GM19467 (cell line): ENCODE data around the gene SENP1.

Source experiments
- ATAC-seq: cut with Tn5 transposase; IDR thresholded peaks from one replicate; pipeline ENCODE4 v1.9.1; 2021; ENCODE audit warnings: mild to moderate bottlenecking, moderate library complexity; ENCODE audit not compliant: unreplicated experiment

SENP1 gene

DNA sequence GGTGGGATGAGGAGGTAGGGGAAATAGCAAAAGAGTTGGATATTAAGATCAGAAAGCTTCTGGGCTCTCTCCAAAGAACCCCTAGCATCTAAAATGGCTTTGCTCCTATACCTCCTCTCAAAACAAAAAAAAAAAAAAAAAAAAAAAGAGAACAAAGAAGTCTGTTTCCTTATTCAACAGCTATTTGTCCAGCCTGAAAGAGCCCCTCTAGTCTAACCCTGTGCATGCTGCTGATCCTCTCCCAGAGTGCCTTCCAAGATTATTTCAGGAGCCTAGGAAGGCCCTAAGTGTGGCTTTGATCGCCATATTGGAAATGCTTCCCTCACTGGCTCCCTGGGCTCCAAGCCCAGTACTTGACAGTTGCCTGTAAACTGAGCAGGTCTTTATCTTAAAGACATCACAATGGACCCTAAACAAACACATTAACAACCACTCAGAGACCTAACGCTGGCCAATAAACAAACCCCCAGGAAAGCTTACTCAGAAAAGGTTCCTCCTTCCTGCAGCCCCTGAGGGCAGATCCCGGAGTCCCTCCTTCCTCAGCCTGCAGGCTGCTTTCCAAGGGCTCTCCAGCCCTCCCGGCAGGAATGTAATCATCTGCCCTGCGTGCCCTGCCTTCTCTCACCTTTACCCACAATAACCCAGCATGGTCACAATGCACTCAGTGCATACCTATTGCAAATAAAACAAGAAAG, 84.2 kb downstream of the SENP1 start:
- no peak for ATAC-seq

DNA sequence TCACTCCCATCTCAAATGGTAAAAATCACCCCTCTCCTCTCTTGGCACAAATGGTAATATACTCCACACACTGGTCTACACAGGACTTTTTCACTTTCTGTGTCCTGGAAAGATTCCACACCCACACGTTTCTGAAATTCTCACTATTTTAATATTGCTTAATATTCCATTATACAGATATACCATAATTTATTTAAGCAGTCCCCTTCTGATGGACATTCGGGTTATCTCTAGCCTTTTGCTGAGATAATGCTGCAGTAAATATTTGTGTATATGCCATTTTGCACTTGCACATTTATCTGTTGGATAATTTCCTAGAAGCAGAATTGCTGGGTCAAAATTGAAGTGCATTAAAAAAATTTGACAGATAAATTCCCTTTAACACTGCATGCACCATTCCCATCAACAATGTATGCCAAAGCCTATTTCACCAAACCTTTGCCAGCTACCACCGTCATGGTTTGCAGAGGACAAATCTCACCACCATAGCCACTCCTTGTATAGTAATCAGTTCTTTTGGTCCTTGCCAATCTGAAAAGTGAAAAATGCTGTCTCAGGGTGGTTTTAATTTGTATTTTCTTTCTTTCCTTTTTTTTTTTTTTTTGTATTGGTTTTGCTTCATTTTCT, 86.1 kb downstream of the SENP1 start:
- no peak for ATAC-seq

DNA sequence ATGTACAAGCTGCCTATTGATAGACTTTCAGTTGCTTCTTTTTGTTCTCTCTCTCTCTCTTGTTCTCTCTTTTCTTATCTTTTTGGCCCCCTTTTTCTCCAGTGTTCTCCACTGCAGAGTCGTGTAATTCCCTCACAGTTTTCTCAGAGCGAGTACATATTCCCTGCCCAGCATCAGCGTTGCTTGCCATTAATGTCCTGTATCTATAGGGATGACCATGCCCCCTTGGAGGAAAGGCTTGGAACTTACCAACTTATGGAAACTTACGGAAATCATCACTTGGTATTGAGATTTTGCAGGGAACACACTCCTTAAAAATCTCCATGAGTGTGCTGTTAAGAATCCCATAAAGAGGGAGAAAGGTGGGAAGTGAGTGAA, 87.3 kb downstream of the SENP1 start:
- ATAC-seq: no peak

DNA sequence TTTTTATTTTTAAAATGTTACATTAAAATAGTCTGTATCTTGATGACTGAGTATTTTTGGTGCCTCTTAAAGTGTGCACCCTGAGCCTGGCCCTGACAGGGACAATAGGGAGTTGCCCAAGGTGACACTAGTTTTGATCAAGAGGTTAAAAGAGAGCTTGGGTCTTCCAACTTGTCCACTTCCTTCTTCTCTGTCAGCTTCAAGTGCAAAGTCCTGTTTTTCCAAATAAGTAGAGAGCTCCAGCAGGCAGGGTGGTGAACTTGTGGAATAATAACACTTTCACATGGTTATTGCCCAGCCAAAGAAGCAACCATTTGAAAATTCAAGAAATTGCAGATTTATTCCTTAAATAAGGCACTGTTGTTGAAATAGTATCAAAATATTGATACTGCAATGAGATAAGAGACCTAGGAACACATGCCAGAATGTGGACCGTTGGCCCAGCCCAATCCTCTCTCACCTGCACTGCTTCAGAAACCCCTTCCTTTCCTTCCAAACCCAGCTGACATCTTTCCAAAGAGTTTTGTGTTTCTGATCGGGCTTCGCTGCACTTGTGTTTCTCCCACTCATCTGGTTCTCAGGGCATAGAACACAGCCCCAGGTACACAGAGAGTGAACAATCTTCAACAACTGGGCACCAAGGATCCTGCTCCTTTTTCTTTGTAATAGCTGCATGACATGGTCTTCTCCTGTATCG, 87.8 kb downstream of the SENP1 start:
- no peak for ATAC-seq

GRCh38 chr12:48017496-48017895, 88.4 kb downstream of the SENP1 start:
- no peak for ATAC-seq

DNA sequence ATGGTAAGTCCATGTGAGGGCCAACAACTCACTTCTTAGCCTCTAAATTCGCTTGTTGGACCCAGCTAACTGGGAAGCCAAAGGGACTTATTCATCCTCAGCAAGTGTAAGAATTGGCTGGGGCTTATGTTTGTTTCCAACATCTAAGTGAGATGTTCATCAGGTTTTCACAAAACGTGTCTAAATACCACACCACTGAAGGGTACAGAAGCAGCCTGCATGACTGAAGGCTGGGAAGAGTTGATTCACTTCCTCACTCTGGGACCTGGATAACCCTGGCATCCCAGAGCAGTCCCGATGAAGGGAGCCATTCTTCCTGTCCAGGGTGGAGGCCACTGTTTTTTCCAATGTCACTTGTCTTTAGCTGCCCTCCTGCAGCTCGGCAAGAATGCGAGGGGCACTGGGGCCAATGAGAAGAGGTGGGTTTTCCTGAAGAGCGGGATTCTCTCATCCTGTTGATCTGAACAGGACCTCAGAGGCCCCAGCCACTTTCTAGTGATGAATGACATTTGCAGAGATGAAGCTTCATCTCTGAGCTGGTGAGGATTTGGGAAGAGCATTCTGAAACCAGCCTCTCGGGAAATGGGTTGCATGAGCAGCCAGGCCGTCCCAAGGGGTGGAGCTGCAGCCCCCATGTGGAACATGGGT, 89.4 kb downstream of the SENP1 start:
- no peak for ATAC-seq

GRCh38 chr12:48015954-48016353, 89.9 kb downstream of the SENP1 start:
- ATAC-seq: no peak

GRCh38 chr12:48015129-48015528, 90.8 kb downstream of the SENP1 start:
- no peak for ATAC-seq

- no peak for ATAC-seq
Observed at GRCh38 chr12:48013287-48013686, 92.6 kb downstream of the SENP1 start.

DNA sequence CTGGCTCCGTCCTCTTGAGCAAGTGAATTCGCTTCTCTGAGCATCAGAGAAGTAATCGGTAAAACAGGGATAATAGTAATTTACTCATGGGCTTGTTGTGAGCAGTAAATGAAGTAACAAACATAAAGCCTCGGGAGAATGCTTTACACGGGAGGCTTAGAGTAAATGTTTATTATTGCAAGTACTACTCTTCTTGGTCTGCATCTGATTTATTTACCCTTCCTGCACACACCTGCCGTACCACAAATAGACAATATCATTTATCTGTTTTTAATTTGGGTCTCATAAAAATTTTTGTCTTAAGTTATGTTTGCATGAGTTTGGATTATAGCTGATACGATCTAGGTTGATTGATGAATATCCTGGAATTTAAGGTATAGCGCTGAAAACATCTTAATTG, 93.8 kb downstream of the SENP1 start:
- no peak for ATAC-seq

DNA sequence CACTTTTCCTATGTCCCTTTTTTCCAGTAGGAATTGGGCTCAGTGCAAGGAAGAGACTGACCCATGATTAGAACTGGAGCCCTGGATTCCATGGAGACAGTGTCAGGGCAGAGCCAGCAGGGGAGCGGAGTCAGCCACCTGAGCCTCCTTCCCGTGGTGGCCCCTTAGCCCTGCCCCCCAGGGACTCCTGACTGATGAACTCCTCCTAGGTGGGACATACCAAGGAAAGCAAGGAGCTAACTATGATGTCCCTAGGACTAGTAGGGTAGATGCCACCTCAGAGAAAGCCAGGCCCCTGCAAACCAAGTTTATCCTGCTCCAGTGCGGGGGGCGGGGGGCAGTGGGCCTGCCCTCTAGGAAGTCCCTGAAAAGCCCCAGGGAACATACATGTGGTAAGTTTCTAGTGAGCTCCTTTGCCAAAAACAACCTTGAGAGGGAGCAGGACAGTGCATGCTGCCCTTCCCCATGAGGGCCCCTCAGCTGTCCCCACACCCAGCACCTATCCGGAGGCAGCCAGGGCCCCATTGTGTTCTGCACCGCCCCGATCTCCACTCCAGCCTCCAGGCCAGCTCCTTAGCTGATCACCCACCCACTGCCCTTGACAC, 95.4 kb downstream of the SENP1 start:
- no peak for ATAC-seq

- no peak for ATAC-seq
Observed at GRCh38 chr12:48009471-48009870, 96.4 kb downstream of the SENP1 start.

DNA sequence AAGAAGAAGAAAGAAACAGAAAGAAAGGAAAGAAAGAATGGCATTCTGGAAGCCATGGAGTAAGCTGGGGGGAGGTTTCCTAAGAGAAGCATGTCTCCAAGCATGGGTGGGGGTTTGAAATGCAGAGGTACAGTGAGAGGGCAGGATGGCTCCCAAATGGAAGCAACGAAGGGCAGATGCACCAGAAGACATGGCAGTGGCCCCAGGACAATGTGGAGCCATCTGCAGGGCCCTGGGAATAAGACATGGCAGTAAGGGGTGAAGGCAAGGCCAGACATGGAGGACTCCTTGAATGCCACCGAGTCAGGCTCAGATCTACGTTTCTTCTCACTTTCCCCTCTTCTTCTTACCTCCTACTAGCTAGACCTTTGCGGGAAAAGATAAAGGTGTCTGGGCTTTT, 96.9 kb downstream of the SENP1 start:
- no peak for ATAC-seq

- no peak for ATAC-seq
Observed at GRCh38 chr12:48008349-48008748, 97.5 kb downstream of the SENP1 start.

- no peak for ATAC-seq
Observed at GRCh38 chr12:48007206-48007605, 98.7 kb downstream of the SENP1 start.

DNA sequence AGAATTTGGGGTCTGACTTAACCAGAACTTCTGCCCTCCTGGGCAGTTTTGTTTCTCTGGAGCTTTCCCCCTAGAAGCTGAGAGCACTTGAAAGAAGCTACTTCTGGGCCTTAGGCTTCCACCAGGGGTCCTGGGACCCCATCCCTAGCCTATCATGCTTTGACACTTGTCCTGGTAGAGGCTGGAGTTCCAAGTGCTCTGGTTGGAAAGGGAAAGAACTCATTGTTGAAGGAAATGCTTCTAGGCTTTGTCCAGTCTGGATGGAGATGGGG, 100.2 kb downstream of the SENP1 start:
- ATAC-seq: no peak

- ATAC-seq: no peak
Observed at GRCh38 chr12:48005001-48005749, 100.7 kb downstream of the SENP1 start.

- ATAC-seq: no peak
Observed at GRCh38 chr12:48004053-48004941, 101.6 kb downstream of the SENP1 start, which contains the start of gene COL2A1. Gene COL2A1 (minus strand): TSS chr12:48004476. CDS start chr12:48004321, 155 bp downstream.

GRCh38 chr12:48003226-48004052, 102.4 kb downstream of the SENP1 start:
- no peak for ATAC-seq
